ENCODE measurements around the gene HNRNPA0. TPM values are rescaled to one million over a fixed set of nuclear protein-coding genes. Genes with fewer than 3 reads are reported as not detected.
"Not testable (repeated sequence)": the region's sequence is repeated elsewhere in the genome, so short reads cannot be mapped to it uniquely, and the experiment has no call there.

Gene HNRNPA0
- total RNA-seq (2014; rRNA removed; shearing (Covaris generic)), result 10.2 and 13.5 TPM in 2 replicates

DNA sequence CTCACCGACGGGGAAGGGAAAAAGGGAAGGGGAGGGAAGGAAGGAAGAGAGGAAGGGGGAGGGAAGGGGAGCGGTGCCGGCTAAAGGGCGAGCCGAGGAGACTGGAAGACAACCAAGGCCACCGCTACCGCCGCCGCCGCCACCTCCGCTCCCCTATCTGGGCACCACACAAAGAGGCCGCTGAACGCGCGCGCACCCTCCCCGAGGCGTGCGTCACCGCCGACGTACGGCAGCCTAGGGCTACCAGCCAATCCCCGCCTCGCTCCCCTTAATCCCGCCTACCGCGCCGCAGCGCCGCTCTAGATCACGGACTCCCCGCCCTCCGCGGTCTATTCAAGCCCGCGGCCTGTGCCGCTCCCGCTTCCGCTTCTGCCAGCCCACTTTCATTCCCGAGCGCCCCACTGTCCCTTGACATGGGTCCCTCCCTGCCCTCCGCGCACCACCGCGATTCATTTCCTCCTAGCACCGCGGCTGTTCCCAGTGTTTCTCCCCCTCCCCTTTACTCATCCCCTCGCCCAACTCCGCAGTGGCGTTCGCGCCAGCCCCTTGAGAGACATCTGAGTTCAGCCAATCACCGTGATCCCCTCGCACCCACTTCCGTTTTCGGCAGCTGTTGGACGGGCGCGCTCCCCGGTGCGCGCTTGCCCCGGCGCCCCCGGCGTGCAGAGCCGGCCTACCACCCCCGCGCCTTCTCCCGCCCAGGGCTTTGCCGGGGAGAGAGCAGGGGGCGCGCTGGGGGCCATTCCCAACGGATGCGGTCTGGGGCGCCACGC, at the start of gene HNRNPA0:
Gene HNRNPA0, minus strand, starts transcription at position 176 of the 773 bp plus-strand sequence. CDS start 297 bp downstream, outside the sequence.
- peak; percentile 93 for DNase-seq (ENCODE audit: low spot score)

- DNase-seq (ENCODE audit: low spot score), result no peak
Observed at GRCh38 chr5:137802282-137803210, 48.4 kb upstream of the HNRNPA0 start.

DNA sequence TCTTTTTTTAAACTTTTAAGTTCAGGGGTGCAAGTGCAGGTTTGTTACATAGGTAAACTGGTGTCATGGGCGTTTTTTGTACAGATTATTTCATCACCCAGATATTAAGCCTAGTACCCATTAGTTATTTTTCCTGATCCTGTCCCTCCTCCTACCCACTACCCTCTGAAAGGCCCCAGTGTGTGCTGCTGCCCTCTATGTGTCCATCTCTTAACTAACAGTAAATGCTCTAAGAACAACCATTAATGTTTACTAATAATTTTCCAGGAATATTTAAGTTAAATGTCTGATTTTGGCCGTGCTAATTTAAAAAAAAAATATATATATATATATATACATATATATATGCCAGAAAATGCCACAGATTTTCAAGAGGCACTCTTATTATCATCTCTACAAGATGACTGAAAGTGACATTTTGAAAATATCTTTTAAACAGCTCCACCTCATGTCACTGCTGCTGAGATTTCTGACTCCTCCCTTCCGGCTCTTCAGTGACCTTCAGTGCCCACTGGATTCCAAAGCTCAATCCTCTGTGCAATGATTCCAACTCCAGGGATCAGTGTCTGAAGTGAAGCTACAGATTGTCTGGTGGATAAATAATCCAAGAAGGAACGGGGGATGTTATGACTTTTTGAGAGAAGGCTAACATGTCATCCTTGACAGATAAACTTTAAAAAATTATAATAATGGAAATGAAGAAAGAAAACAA, 46.7 kb upstream of the HNRNPA0 start:
- no peak for DNase-seq (ENCODE audit: low spot score)

DNA sequence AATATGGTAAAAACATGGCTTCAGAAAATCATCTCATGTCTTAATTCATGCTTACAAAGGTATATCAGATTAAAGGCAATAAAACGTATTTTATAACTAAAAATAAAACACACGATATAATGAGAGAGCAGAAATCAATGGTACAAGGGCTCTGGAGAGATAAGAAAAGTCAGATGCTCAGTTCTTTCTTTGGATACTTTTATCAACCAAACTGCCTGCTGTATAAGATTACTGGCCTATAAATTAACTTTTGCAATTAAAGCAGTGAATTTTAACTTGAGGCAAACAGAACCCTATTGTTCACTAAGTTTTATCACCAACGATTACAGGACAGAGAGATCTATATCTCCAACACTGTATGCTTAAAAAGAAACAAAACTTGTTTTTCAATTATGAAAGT, 42.1 kb upstream of the HNRNPA0 start:
- DNase-seq (ENCODE audit: low spot score), result no peak

GRCh38 chr5:137794863-137795262, 40.7 kb upstream of the HNRNPA0 start:
- no peak for DNase-seq (ENCODE audit: low spot score)

GRCh38 chr5:137792303-137792702, 38.1 kb upstream of the HNRNPA0 start:
- no peak for DNase-seq (ENCODE audit: low spot score)

GRCh38 chr5:137791799-137792198, 37.6 kb upstream of the HNRNPA0 start:
- no peak for DNase-seq (ENCODE audit: low spot score)

DNA sequence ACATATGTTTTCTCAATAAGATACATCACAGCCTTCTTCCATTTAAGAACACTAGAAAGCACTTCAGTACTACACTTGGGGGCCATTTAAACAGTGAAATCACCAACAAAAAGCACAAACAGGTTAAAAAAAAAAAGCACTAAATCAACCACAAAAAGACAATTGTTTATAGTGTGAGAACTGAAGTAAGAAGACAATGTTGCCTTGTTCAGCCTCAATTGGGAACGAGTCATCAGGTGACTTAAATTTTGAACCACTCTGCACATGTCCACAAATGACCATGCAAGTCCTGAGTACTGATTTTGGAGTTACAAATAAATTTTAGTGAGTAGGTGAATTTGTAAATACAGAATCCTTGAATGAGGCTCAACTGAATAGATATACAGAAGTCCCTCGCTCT, 37.2 kb upstream of the HNRNPA0 start:
- DNase-seq (ENCODE audit: low spot score), result peak; percentile 17

GRCh38 chr5:137788560-137788959, 34.4 kb upstream of the HNRNPA0 start:
- not testable (repeated sequence) for DNase-seq (ENCODE audit: low spot score)

GRCh38 chr5:137782984-137783536, 28.9 kb upstream of the HNRNPA0 start:
- no peak for DNase-seq (ENCODE audit: low spot score)

GRCh38 chr5:137782055-137782454, 27.9 kb upstream of the HNRNPA0 start:
- DNase-seq (ENCODE audit: low spot score), result no peak

- DNase-seq (ENCODE audit: low spot score), result peak; percentile 35
Observed at GRCh38 chr5:137778772-137779564, 24.8 kb upstream of the HNRNPA0 start.

DNA sequence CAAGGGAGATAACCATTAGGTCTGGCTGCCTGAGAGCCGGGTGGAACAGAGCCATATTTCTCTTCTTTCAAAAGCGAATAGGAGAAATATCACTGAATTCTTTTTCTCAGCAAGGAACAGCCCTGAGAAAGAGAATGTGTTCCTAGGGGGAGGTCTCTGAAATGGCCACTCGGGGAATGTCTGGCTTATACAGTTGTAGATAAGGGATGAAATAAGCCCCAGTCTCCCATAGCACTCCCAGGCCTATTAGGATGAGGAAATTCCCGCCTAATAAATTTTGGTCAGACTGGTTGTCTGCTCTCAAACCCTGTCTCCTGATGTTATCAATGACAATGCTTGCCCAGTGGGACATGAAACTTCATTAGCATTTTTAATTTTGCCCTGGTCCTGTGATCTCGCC, 13.8 kb upstream of the HNRNPA0 start:
- DNase-seq (ENCODE audit: low spot score), result not testable (repeated sequence)

GRCh38 chr5:137761566-137761965, 7.4 kb upstream of the HNRNPA0 start:
- DNase-seq (ENCODE audit: low spot score), result no peak

GRCh38 chr5:137760719-137761516, 6.8 kb upstream of the HNRNPA0 start:
- peak; percentile 14 for DNase-seq (ENCODE audit: low spot score)

DNA sequence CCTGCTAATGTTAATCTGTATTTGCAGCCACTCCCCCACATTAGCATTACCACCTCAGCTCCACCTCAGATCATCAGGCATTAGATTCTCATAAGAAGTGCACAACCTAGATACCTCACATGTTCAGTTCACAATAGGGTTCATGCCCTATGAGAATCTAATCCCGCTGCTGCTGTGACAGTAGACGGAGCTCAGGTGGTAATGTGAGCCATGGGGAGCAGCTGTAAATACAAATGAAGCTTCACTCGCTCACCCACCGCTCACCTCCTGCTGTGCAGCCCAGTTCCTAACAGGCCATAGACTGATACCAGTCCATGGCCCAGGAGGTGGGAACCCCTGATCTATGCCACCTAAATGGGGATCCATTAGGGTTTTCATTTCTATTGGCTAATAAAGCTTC, 6.1 kb upstream of the HNRNPA0 start:
- DNase-seq (ENCODE audit: low spot score), result no peak

GRCh38 chr5:137758715-137759306, 4.6 kb upstream of the HNRNPA0 start:
- peak; percentile 14 for DNase-seq (ENCODE audit: low spot score)

- DNase-seq (ENCODE audit: low spot score), result no peak
Observed at GRCh38 chr5:137758121-137758520, 4.0 kb upstream of the HNRNPA0 start.

DNA sequence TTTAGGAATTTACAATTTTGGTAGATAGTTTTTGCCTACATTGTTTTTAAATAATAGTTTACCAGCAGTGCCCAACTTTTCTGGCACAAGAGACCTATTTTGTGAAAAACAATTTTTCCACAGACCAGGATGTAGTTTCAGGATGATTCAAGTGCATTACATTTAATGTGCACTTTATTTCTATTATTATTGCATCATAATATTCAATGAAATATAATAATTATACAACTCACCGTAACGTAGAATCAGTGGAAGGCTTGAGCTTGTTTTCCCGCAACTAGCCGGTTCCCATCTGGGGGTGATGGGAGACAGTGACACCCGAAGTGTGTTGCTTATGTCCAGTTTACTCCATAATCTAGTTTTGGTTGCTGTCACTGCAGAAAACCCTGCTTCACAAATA, 3.5 kb upstream of the HNRNPA0 start:
- DNase-seq (ENCODE audit: low spot score), result no peak
